Activated naive CD8-positive, alpha-beta T cell treated with anti-CD3 and anti-CD28 coated beads, Interleukin-2, amount 50 U/mL, for 24 hours (primary cell): ENCODE data around the gene INPP4B.

ENCODE experiments used
- ATAC-seq: fragments of 150-1000 bp; cut with Tn5 transposase; one replicate; pipeline ENCODE4 v1.10.0; 2021
- DNase-seq: peaks from one replicate; pipeline ENCODE4 v3.0.0; 2021
- H3K27ac Mint-ChIP-seq: one replicate; pipeline ENCODE4 v1.8.0; 2021; ENCODE audit warnings: mild to moderate bottlenecking, mixed read lengths
- H3K27me3 Mint-ChIP-seq: one replicate; pipeline ENCODE4 v1.8.0; 2021; ENCODE audit warnings: mixed read lengths
- H3K36me3 Mint-ChIP-seq: one replicate; pipeline ENCODE4 v1.8.0; 2021; ENCODE audit warnings: low read depth, mixed read lengths
- H3K4me1 Mint-ChIP-seq: one replicate; pipeline ENCODE4 v1.8.0; 2021; ENCODE audit warnings: mixed read lengths
- H3K4me3 Mint-ChIP-seq: one replicate; pipeline ENCODE4 v1.8.0; 2021; ENCODE audit warnings: mild to moderate bottlenecking, moderate library complexity, mixed read lengths
- H3K9me3 Mint-ChIP-seq: one replicate; pipeline ENCODE4 v1.8.0; 2021; ENCODE audit warnings: mixed read lengths

Gene INPP4B

DNA sequence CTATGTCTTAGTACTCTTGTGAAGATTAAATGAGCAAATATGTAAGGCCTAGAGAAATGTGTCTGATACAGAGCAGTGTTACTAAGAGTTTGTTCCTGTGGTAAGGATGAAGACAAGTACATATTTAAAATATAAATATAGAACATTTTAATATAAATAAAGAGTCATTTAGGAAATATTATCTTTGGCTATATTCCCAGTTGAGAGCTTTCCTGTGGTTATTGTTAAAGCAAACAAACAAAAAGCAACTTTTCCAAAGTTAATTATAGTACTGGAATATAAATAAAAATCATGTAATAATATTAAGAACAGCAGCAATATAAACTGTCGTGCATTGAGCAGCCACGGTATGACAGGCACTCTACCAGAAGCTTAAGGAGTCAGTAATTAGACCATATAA, 472.5 kb downstream of the INPP4B start:
- no peak overlapping the region for H3K4me3 Mint-ChIP-seq
- no peaks in the 10 kb centered on the region for H3K27me3 Mint-ChIP-seq
- peaks cover 36% of the 10 kb centered on the region for H3K36me3 Mint-ChIP-seq
- H3K9me3 Mint-ChIP-seq = peaks cover 9% of the 10 kb centered on the region
- peak overlapping the region; percentile 58 for H3K27ac Mint-ChIP-seq
- no peak for ATAC-seq
- no peak for DNase-seq
- H3K4me1 Mint-ChIP-seq = peaks cover 91% of the 10 kb centered on the region

DNA sequence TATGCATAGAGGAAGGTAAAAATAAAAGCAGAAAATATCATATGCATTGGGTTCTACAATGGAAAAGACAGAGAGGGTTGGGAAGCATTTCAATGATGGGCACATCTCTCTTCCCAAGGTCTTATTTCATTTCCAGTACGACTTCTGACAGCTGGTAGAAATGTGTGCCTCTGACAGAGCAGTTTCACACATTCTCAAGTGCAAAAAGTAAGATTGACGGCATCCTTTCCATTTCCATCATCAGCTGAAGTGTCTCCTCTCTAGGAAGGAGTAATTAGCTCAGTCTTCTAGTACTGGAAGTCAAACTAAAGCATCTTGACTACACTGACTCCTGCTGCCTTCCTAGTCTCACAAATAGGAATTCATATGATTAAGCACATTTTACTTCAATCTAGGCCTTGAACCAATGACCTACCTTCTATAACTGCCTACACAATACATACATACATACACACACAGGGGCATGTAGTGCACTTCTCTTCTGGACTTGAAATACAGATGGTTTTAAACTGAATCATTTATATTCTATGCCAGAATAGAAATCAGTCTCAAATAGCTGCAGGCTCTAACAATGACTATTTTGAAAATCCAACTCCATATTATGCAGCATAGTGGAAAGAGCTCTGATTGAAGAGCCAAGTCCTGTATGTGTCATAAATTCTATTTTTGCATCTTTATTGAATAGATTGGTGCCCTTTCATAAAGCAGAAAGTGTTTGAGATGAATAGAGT, 473.4 kb downstream of the INPP4B start:
- Mint-ChIP-seq H3K4me3 (no peak overlapping the region), H3K9me3 (peaks cover 10% of the 10 kb centered on the region), H3K27ac (peak overlapping the region; percentile 71), H3K36me3 (peaks cover 38% of the 10 kb centered on the region), H3K27me3 (no peaks in the 10 kb centered on the region), H3K4me1 (peaks cover 87% of the 10 kb centered on the region)
- ATAC-seq = peak; percentile 34
- DNase-seq = no peak

DNA sequence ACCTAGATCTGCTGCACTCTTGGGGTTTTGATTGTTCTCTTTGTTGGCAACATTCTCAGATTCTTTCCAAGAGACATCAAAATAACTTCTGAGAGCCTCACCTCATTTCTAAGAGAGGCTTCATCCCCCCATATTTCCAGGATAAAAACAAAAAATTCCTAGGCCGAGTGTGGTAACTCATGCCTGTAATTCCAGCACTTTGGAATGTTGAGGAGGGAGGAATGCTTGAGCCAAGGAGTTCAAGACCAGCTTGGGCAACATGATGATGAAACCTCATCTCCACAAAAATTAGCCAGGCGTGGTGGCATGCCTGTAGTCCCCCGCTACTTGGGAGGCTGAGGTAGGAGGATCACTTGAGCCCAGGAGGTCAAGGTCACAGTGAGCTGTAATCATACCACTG, 477.0 kb downstream of the INPP4B start:
- DNase-seq = no peak
- Mint-ChIP-seq H3K36me3 (peaks cover 35% of the 10 kb centered on the region), H3K27me3 (no peaks in the 10 kb centered on the region), H3K27ac (peak overlapping the region; percentile 85), H3K4me1 (peaks cover 82% of the 10 kb centered on the region), H3K4me3 (peak overlapping the region; percentile 35), H3K9me3 (peaks cover 10% of the 10 kb centered on the region)
- no peak for ATAC-seq

DNA sequence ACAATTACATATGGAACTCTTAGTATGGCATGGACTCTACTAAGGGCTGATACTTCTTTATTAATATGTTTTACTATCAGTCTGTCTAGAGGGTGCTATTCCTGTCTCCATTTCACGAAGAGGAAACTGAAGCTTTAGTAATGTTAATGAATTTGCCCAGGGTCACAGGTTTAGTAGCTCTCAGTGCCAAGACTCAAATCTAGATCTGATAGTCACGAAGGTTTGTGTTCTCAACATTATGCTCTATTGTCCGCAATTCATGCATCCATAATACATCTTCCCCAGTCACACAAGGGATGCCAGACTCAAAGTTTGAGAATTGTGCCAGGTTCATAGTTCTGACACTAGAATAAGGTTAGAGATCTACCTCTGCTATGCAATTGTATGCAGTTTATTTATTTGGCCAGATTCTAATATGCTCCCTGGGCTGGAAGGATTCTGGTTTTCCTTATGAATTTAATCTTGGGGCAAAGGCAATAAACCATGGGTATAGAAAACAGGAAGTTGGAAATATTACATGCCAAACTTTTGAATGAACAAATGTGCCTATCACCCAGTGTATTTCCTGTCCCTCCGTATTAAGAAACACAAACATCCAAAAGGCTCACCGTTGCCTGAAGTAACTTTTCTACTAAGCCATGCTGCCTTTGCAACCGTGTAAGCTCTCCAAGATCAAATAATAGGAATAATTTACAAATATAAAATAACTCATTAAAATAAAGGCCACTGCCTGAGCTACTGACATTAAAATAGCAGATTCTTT, 478.5 kb downstream of the INPP4B start:
- H3K4me3 Mint-ChIP-seq = no peak overlapping the region
- no peak for ATAC-seq
- H3K9me3 Mint-ChIP-seq = peaks cover 12% of the 10 kb centered on the region
- peaks cover 44% of the 10 kb centered on the region for H3K36me3 Mint-ChIP-seq
- no peak for DNase-seq
- no peaks in the 10 kb centered on the region for H3K27me3 Mint-ChIP-seq
- H3K27ac Mint-ChIP-seq = peak overlapping the region; percentile 12
- peaks cover 70% of the 10 kb centered on the region for H3K4me1 Mint-ChIP-seq

DNA sequence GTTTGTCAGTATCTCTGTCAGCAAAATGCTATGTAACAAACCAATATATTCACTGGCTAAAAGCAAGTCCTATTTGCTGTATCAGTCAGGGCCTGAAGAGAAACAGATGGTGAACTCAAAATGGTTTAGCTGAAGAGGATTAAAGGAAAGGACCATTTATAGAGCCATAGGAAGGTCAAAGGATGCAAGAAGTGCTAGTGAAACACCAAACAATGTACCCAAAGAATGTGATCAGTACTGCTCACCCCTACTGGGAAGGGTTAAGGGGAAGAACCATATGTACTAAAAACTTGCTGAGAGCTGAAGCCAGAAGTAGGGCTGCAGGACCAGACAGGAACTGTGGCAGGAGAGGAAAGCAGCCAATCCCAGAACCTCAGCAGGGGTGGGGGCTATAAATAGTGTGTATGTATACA, 479.3 kb downstream of the INPP4B start:
- no peak overlapping the region for H3K4me3 Mint-ChIP-seq
- peaks cover 18% of the 10 kb centered on the region for H3K9me3 Mint-ChIP-seq
- peaks cover 44% of the 10 kb centered on the region for H3K36me3 Mint-ChIP-seq
- H3K4me1 Mint-ChIP-seq = peaks cover 68% of the 10 kb centered on the region
- peak overlapping the region; percentile 61 for H3K27ac Mint-ChIP-seq
- DNase-seq (no peak), ATAC-seq (peak; percentile 59)
- no peaks in the 10 kb centered on the region for H3K27me3 Mint-ChIP-seq

DNA sequence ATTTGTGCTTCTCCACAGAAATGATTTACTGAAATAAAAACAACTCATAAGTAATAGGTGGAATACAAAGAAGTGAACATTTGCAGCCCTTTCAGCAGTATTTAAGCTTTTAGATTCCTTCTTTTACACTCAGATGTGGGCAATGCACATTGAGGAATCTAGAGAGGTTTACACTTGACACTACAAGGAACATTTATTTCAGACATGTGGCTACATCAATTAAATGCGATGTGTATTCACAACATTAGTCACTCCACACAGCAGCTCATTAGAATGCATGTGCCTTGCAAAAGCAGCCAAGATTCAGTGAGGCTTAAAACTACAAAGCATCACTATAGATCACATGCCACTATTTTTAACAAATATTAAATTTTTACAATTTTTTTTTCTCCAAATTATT, 480.7 kb downstream of the INPP4B start:
- Mint-ChIP-seq H3K4me3 (no peak overlapping the region), H3K9me3 (peaks cover 12% of the 10 kb centered on the region), H3K27me3 (no peaks in the 10 kb centered on the region), H3K27ac (no peak overlapping the region), H3K4me1 (peaks cover 61% of the 10 kb centered on the region), H3K36me3 (peaks cover 36% of the 10 kb centered on the region)
- no peak for DNase-seq
- no peak for ATAC-seq

DNA sequence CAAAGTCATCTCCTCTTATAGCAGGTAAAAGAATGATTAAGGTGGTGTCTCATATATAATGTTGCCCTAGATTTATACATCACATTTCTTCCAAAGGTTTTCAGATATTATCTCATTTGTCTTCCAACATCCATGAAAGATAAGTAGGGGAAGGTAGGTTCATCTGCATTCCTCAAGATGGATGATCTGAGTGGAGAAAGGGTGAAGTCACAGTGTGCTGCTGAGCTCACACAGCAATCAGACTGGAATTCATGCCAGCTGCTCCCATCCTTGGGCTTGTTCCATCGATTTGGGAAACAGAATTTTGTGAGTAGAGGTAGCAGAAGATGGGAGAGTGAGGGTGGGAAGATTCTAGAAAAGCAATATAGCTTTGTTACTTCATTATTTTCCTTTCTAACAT, 482.4 kb downstream of the INPP4B start:
- no peak for ATAC-seq
- Mint-ChIP-seq H3K4me1 (peaks cover 64% of the 10 kb centered on the region), H3K9me3 (peaks cover 10% of the 10 kb centered on the region), H3K27me3 (no peaks in the 10 kb centered on the region), H3K36me3 (peaks cover 31% of the 10 kb centered on the region), H3K4me3 (no peak overlapping the region), H3K27ac (peak overlapping the region; percentile 44)
- no peak for DNase-seq

DNA sequence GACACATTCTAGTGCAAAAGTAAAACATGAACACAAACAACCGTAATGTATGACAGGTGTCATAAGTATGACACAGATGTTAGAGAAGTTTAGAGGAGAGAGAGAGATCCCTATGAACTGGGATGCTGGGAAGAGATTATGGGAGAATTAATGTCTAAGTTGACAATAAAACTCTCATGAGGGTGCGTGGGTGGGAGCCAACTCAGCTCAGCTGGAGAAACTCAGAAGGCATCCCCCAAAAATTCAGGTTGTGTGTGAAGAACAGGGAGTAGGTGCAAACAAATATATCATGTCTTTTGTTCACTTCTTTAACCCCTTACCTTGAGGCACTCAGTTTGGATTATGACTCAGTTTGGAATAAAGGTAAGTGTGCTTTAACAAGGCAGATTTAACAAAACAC, 484.1 kb downstream of the INPP4B start:
- H3K4me3 Mint-ChIP-seq = no peak overlapping the region
- DNase-seq (no peak), ATAC-seq (no peak)
- H3K9me3 Mint-ChIP-seq = peaks cover 9% of the 10 kb centered on the region
- no peaks in the 10 kb centered on the region for H3K27me3 Mint-ChIP-seq
- H3K27ac Mint-ChIP-seq = peak overlapping the region; percentile 1
- H3K36me3 Mint-ChIP-seq = peaks cover 32% of the 10 kb centered on the region
- H3K4me1 Mint-ChIP-seq = peaks cover 67% of the 10 kb centered on the region

DNA sequence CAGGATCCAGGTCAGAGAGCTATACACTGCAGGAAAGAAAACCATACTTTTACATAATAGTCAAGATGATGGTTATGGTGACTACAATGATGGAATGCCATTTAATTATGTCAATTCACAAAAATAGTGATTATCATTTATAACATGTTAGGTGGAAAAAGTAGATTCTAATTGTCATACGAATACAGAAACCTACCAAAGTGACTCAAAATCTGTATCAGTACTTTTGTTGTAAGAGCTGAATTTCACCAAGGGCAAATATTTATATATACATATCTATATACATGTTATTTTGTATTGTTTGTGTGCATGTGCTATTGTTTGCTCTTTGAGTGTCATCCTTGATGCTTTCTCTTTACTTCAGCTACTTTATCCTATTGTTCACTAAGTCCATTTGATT, 485.4 kb downstream of the INPP4B start:
- Mint-ChIP-seq H3K27me3 (no peaks in the 10 kb centered on the region), H3K4me1 (peaks cover 71% of the 10 kb centered on the region), H3K9me3 (peaks cover 9% of the 10 kb centered on the region), H3K27ac (peak overlapping the region; percentile 7), H3K36me3 (peaks cover 31% of the 10 kb centered on the region), H3K4me3 (no peak overlapping the region)
- DNase-seq (no peak), ATAC-seq (no peak)

DNA sequence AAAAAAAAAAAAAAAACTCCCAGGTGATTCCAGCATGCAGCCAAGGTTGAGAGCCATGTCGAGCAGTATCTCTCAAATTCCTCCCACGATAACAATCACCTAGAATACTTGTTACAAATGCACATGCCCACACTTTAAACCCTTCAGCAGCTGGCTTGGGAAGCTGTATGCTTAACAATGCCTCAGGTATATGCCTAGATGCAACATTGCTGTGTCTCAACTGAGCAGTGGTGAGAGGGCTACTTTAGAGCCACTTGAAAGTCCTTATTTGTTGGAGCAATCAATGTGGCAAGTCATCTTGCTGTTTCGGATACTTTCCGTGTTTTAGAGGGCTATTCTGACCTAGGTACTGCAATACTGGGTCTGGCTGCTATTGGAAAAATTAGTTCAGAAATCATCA, 487.4 kb downstream of the INPP4B start:
- Mint-ChIP-seq H3K36me3 (peaks cover 24% of the 10 kb centered on the region), H3K4me1 (peaks cover 78% of the 10 kb centered on the region), H3K27me3 (no peaks in the 10 kb centered on the region), H3K27ac (peak overlapping the region; percentile 55), H3K9me3 (peaks cover 9% of the 10 kb centered on the region), H3K4me3 (no peak overlapping the region)
- no peak for DNase-seq
- no peak for ATAC-seq

DNA sequence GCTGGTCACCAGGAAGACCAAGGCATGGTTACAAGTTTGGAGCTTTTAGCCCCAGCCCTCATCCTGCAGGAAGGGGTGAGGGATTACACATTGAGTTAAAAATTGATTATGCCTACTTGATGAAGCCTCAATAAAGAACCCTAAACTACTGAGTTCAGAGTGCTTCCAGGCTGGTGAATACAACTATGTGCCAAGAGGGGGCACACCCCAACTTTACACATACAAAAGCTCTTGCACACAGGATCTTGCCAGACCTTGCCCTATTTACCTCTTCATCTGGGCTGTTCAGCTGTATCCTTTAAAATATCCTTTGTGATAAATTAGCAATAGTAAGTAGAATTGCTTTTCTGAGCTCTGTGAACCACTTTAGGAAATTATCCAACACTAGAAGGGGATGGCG, 489.3 kb downstream of the INPP4B start:
- H3K4me3 Mint-ChIP-seq = no peak overlapping the region
- H3K4me1 Mint-ChIP-seq = peaks cover 88% of the 10 kb centered on the region
- no peaks in the 10 kb centered on the region for H3K27me3 Mint-ChIP-seq
- peaks cover under 1% of the 10 kb centered on the region for H3K9me3 Mint-ChIP-seq
- ATAC-seq (peak; percentile 47), DNase-seq (no peak)
- peaks cover 9% of the 10 kb centered on the region for H3K36me3 Mint-ChIP-seq
- H3K27ac Mint-ChIP-seq = peak overlapping the region; percentile 90

DNA sequence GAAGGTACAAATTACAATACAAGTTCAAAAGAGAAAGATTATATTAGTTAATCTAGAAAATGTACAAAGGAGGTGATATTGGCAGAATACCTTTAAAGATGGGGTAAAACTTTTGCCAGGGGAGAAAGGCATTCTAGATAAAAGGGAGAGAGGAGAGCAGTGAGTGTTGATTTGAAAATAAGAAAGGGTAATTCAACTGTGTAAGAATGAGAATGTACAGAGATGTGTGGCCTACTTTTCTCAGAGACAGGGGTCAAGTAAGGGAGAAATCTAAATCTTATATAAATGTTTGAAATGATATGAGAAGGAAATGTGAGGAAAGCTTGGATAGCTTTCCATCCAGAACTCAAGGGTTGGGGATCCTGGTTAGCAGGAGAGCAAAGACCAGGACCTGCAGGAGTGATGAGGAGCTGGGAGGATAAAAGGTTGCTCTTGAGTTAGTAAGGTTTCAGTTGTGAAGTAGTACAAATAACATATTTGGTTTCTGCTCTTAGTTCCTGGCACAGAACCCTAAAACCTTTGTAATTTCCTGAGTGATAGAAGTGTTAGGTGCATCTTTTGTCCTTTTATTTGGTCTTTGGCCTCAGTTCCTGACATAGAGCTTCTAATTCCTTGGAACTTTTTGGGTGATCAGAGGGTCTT, 489.9 kb downstream of the INPP4B start:
- no peak overlapping the region for H3K4me3 Mint-ChIP-seq
- DNase-seq (no peak), ATAC-seq (no peak)
- no peaks in the 10 kb centered on the region for H3K9me3 Mint-ChIP-seq
- no peaks in the 10 kb centered on the region for H3K27me3 Mint-ChIP-seq
- peaks cover 9% of the 10 kb centered on the region for H3K36me3 Mint-ChIP-seq
- peaks cover 92% of the 10 kb centered on the region for H3K4me1 Mint-ChIP-seq
- H3K27ac Mint-ChIP-seq = peak overlapping the region; percentile 90

DNA sequence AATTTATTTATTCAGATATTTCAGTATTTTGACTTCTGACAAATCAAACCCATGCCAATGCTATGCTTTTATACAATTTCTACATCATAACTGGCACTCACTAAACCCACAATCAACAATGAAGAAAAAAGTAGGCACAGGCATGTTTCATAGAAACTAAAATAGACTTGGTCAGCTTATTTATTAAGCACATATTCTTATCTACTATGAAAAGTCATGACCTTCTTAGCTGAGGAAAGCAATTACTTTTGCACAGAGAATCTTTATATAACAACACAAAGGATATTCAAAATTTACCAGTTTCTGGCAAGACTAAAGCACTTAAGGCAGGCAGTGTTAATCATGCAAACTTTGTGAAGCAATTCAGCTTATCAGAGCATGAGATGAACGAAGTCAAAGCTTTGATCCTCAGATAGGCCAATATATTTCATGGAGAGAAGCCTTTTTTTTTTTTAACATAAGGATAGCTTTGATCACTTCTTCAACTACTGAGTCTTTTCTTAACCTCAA, 490.6 kb downstream of the INPP4B start:
- Mint-ChIP-seq H3K36me3 (peaks cover 9% of the 10 kb centered on the region), H3K27me3 (no peaks in the 10 kb centered on the region), H3K4me3 (peak overlapping the region; percentile 33), H3K9me3 (no peaks in the 10 kb centered on the region), H3K27ac (peak overlapping the region; percentile 90), H3K4me1 (peaks cover 94% of the 10 kb centered on the region)
- DNase-seq (no peak), ATAC-seq (no peak)

DNA sequence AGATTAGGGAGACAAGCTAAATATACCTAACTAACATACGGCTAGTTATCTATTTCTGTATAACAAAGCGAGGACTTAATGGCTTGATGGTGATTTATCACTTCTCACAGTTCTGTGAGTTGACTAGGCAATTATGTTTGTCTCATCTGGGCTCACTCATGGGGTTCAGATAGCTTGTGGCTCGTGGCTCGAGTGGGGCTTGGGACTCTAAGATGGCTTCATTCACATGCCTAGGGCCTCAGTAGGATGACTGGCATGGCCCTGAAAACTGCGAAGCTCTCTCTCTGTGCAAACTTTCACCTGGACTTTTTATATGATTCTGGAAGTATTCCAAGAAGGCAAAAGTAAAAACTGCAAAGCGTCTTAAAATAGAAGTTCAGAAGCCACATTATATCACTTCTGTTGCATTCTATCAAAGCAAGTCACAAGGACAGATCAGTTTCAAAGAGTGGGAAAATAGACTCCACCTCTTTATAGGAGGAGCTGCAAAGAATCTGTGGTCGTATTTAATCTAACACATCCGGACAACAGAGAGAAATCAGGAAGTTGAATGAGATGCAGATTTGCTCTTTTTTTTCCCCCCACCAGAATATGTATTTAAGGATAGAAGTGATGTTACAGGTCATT, 491.2 kb downstream of the INPP4B start:
- Mint-ChIP-seq H3K4me3 (peak overlapping the region; percentile 33), H3K9me3 (no peaks in the 10 kb centered on the region), H3K36me3 (peaks cover 9% of the 10 kb centered on the region), H3K4me1 (peaks cover 96% of the 10 kb centered on the region), H3K27ac (peak overlapping the region; percentile 90), H3K27me3 (no peaks in the 10 kb centered on the region)
- DNase-seq (no peak), ATAC-seq (peak; percentile 61)
